Measurements from ENCODE around the gene BACH2. TPM values are rescaled to one million over a fixed set of nuclear protein-coding genes. Genes with fewer than 3 reads are reported as not detected.

Gene BACH2
- total RNA-seq, 4 donors from 2014 or later, result 4.2 to 9.8 (median 5.8) TPM

GRCh38 chr6:90290811-90291420 lies 5.7 kb downstream of the BACH2 start:
- Histone ChIP-seq H3K4me3 (no peak overlapping the region), H3K27me3 (no peaks in the 10 kb centered on the region), H3K4me1 (peaks cover 8 to 47% (median 36%) of the 10 kb centered on the region in 4 donors), H3K36me3 (no peaks in the 10 kb centered on the region), H3K27ac (replicated peaks in 1 of 4) (peak overlapping the region in 2 of 4 donors; percentile 12 to 19), H3K9me3 (no peaks in the 10 kb centered on the region)
- intact Hi-C loops (cut with DNase I), result loop anchor here (5.0 to 10.0 kb wide), 2 partner anchors 64 to 466 kb away; partner anchors contain the start of gene CASP8AP2
- WGBS, result 59% methylated on average over 5 of the region's 5 CpGs
- TF ChIP-seq EP300 (IDR thresholded peaks at IDR 0.05) (no peak), CTCF (IDR thresholded peaks at IDR 0.05) (no peak), POLR2AphosphoS5 (IDR thresholded peaks at IDR 0.05) (no peak), POLR2A (IDR thresholded peaks at IDR 0.05; ENCODE audit: low read depth) (no peak)
- no peak for DNase-seq (ENCODE audit: extremely low spot score)

GRCh38 chr6:90289902-90290301 lies 6.7 kb downstream of the BACH2 start:
- no peak for DNase-seq (ENCODE audit: extremely low spot score)
- no peaks in the 10 kb centered on the region for H3K9me3 ChIP-seq
- no peak overlapping the region for H3K4me3 ChIP-seq
- H3K4me1 ChIP-seq, result peaks cover 17 to 48% (median 40%) of the 10 kb centered on the region in 4 donors
- WGBS, result 100% methylated on average over 1 of the region's 1 CpG
- H3K27me3 ChIP-seq, result no peaks in the 10 kb centered on the region
- no peaks in the 10 kb centered on the region for H3K36me3 ChIP-seq
- TF ChIP-seq EP300 (IDR thresholded peaks at IDR 0.05) (no peak), POLR2AphosphoS5 (IDR thresholded peaks at IDR 0.05) (no peak), POLR2A (IDR thresholded peaks at IDR 0.05; ENCODE audit: low read depth) (no peak), CTCF (IDR thresholded peaks at IDR 0.05) (no peak)
- intact Hi-C loops (cut with DNase I), result loop anchor here (5.0 to 10.0 kb wide), 3 partner anchors 63 to 465 kb away; partner anchors contain the start of gene CASP8AP2
- no peak overlapping the region for H3K27ac ChIP-seq (replicated peaks in 1 of 4)

- no peaks in the 10 kb centered on the region for H3K9me3 ChIP-seq
- no peak overlapping the region for H3K27ac ChIP-seq (replicated peaks in 1 of 4)
- H3K4me3 ChIP-seq, result no peak overlapping the region
- intact Hi-C loops (cut with DNase I), result loop anchor here (5.0 kb wide), 1 partner anchor 71 kb away; no protein-coding TSS in a partner anchor
- peaks cover 21 to 46% (median 39%) of the 10 kb centered on the region in 4 donors for H3K4me1 ChIP-seq
- TF ChIP-seq EP300 (IDR thresholded peaks at IDR 0.05) (no peak), CTCF (IDR thresholded peaks at IDR 0.05) (no peak), POLR2AphosphoS5 (IDR thresholded peaks at IDR 0.05) (no peak), POLR2A (IDR thresholded peaks at IDR 0.05; ENCODE audit: low read depth) (no peak)
- H3K36me3 ChIP-seq, result no peaks in the 10 kb centered on the region
- H3K27me3 ChIP-seq, result no peaks in the 10 kb centered on the region
- 75% methylated on average over 1 of the region's 1 CpG for WGBS
- DNase-seq (ENCODE audit: extremely low spot score), result no peak
Measured at GRCh38 chr6:90288404-90288803, 8.2 kb downstream of the BACH2 start.

GRCh38 chr6:90286884-90287488 lies 9.7 kb downstream of the BACH2 start:
- Histone ChIP-seq H3K36me3 (no peaks in the 10 kb centered on the region), H3K9me3 (no peaks in the 10 kb centered on the region), H3K27ac (replicated peaks in 1 of 4) (no peak overlapping the region), H3K27me3 (no peaks in the 10 kb centered on the region), H3K4me1 (peaks cover 21 to 40% (median 36%) of the 10 kb centered on the region in 4 donors), H3K4me3 (no peak overlapping the region)
- TF ChIP-seq EP300 (IDR thresholded peaks at IDR 0.05), result no peak
- no peak for TF ChIP-seq POLR2A (IDR thresholded peaks at IDR 0.05; ENCODE audit: low read depth)
- peak; percentile 23 to 56 (median 30) for TF ChIP-seq CTCF (IDR thresholded peaks at IDR 0.05)
- no peak for TF ChIP-seq POLR2AphosphoS5 (IDR thresholded peaks at IDR 0.05)
- DNase-seq (ENCODE audit: extremely low spot score), result no peak
- intact Hi-C loops (cut with DNase I), result loop anchor here (5.0 kb wide), 1 partner anchor 70 kb away; no protein-coding TSS in a partner anchor
- over 99% methylated on average over 3 of the region's 4 CpGs for WGBS
